Bronchial smooth muscle cell (primary cell): Measurements from ENCODE around the gene DDB1. TPM values are rescaled to one million over a fixed set of nuclear protein-coding genes. Genes with fewer than 3 reads are reported as not detected.

ENCODE experiments used
- total RNA-seq: library from RNA; depleted of rRNA; stranded (reverse); fragments of >200 nt; gene quantifications from 2 replicates; pipeline ENCODE4 v1.2.1, GENCODE V29; 2014

DDB1 gene
- 338 and 459 TPM in 2 replicates for total RNA-seq

GRCh38 chr11:61332797-61333549 lies at the start of gene DDB1, which contains the start of gene TKFC:
TSS of gene DDB1 (minus strand) at chr11:61333105. CDS start at chr11:61332968, 137 bp downstream.
TSS of gene TKFC (plus strand) at chr11:61333228. CDS start at chr11:61334729, 1,501 bp downstream.

GRCh38 chr11:61361741-61362541 lies 29.0 kb upstream of the DDB1 start, which contains the start of the genes CYB561A3 and TMEM138:
TSS of gene CYB561A3 (minus strand) at chr11:61361882. CDS start at chr11:61356713, 5,169 bp downstream.
TSS of gene TMEM138 (plus strand) at chr11:61362374. CDS start at chr11:61364391, 2,017 bp downstream.

GRCh38 chr11:61294717-61295595 lies 37.9 kb downstream of the DDB1 start, which contains the start of gene VWCE:
TSS of gene VWCE (minus strand) at chr11:61295316. CDS start at chr11:61295037, 279 bp downstream.

Other genes starting within 250 kb of the DDB1 start
- gene CD5, start 230.6 kb downstream of the DDB1 start, total RNA-seq: not detected in 2 replicates
- 5.4 and 5.8 TPM in 2 replicates for gene VPS37C, start 171.7 kb downstream of the DDB1 start, total RNA-seq
- gene PGA3, start 129.6 kb downstream of the DDB1 start, total RNA-seq: 1.6 and 3.9 TPM in 2 replicates
- gene PGA4, start 110.8 kb downstream of the DDB1 start, total RNA-seq: 0.32 and 2.1 TPM in 2 replicates
- 0.32 and 2.1 TPM in 2 replicates for gene PGA5, start 91.9 kb downstream of the DDB1 start, total RNA-seq
- 3.6 and 14.9 TPM in 2 replicates for gene VWCE, start 37.8 kb downstream of the DDB1 start, total RNA-seq
- gene TKFC, start 123 bp upstream of the DDB1 start, total RNA-seq: 20.1 and 20.5 TPM in 2 replicates
- gene CYB561A3, start 28.8 kb upstream of the DDB1 start, total RNA-seq: 47.0 and 86.6 TPM in 2 replicates
- 11.2 and 16.7 TPM in 2 replicates for gene TMEM138, start 29.3 kb upstream of the DDB1 start, total RNA-seq
- 6.6 and 11.4 TPM in 2 replicates for gene TMEM216, start 59.5 kb upstream of the DDB1 start, total RNA-seq
- 9.1 and 12.2 TPM in 2 replicates for gene CPSF7, start 96.9 kb upstream of the DDB1 start, total RNA-seq
- gene SDHAF2, start 97.0 kb upstream of the DDB1 start, total RNA-seq: 33.8 and 42.6 TPM in 2 replicates
- gene LRRC10B, start 175.6 kb upstream of the DDB1 start, total RNA-seq: not detected in 2 replicates
- gene SYT7, start 248.0 kb upstream of the DDB1 start, total RNA-seq: 5.5 and 22.7 TPM in 2 replicates